GM19328 (cell line): Measurements from ENCODE around the gene ZNHIT2.
"Not testable (repeated sequence)": the region's sequence is repeated elsewhere in the genome, so short reads cannot be mapped to it uniquely, and the experiment has no call there.

ENCODE experiments used
- ATAC-seq: cut with Tn5 transposase; IDR thresholded peaks from one replicate; pipeline ENCODE4 v1.9.1; 2021; ENCODE audit warnings: mild to moderate bottlenecking, moderate library complexity; ENCODE audit not compliant: unreplicated experiment

Gene ZNHIT2

GRCh38 chr11:65117206-65118096 is at the start of gene ZNHIT2:
Gene ZNHIT2, minus strand, starts transcription at chr11:65117701. Its CDS starts 48 bp downstream, at chr11:65117653.
- peak; percentile 64 for ATAC-seq

- ATAC-seq: no peak
Measured at GRCh38 chr11:65166893-65167292, 49.4 kb upstream of the ZNHIT2 start.

GRCh38 chr11:65165410-65166317 is 48.2 kb upstream of the ZNHIT2 start:
- no peak for ATAC-seq

GRCh38 chr11:65163684-65164083 is 46.2 kb upstream of the ZNHIT2 start:
- ATAC-seq: no peak

GRCh38 chr11:65160643-65161042 is 43.1 kb upstream of the ZNHIT2 start:
- ATAC-seq: no peak

- ATAC-seq: peak; percentile 64
Measured at GRCh38 chr11:65159012-65159411, 41.5 kb upstream of the ZNHIT2 start.

- no peak for ATAC-seq
Measured at GRCh38 chr11:65157336-65157735, 39.8 kb upstream of the ZNHIT2 start.

GRCh38 chr11:65156926-65157325 is 39.4 kb upstream of the ZNHIT2 start:
- no peak for ATAC-seq

GRCh38 chr11:65156256-65156655 is 38.8 kb upstream of the ZNHIT2 start:
- no peak for ATAC-seq

GRCh38 chr11:65152122-65152521 is 34.6 kb upstream of the ZNHIT2 start:
- ATAC-seq: no peak

- no peak for ATAC-seq
Measured at GRCh38 chr11:65151331-65151899, 33.9 kb upstream of the ZNHIT2 start.

- ATAC-seq: no peak
Measured at GRCh38 chr11:65150509-65151299, 33.2 kb upstream of the ZNHIT2 start.

GRCh38 chr11:65150131-65150508 is 32.6 kb upstream of the ZNHIT2 start:
- not testable (repeated sequence) for ATAC-seq

GRCh38 chr11:65148657-65149056 is 31.2 kb upstream of the ZNHIT2 start:
- ATAC-seq: no peak

GRCh38 chr11:65147352-65148075 is 30.0 kb upstream of the ZNHIT2 start:
- ATAC-seq: no peak

- ATAC-seq: no peak
Measured at GRCh38 chr11:65141896-65142494, 24.5 kb upstream of the ZNHIT2 start.

GRCh38 chr11:65136515-65137096 is 19.1 kb upstream of the ZNHIT2 start:
- ATAC-seq: no peak

GRCh38 chr11:65135633-65136145 is 18.2 kb upstream of the ZNHIT2 start:
- no peak for ATAC-seq
